GM18505 (cell line): ENCODE measurements around the gene CDKL1.

Experiments
- ATAC-seq: cut with Tn5 transposase; IDR thresholded peaks from one replicate; pipeline ENCODE4 v1.9.1; 2021; ENCODE audit not compliant: unreplicated experiment
- POLR2A ChIP-seq: IDR thresholded peaks from 4 replicates; pipeline ENCODE4 v1.6.1; 2011; ENCODE audit warnings: borderline replicate concordance; ENCODE audit not compliant: insufficient read depth, insufficient read length; ENCODE audit errors: extremely low read depth

The CDKL1 gene

DNA sequence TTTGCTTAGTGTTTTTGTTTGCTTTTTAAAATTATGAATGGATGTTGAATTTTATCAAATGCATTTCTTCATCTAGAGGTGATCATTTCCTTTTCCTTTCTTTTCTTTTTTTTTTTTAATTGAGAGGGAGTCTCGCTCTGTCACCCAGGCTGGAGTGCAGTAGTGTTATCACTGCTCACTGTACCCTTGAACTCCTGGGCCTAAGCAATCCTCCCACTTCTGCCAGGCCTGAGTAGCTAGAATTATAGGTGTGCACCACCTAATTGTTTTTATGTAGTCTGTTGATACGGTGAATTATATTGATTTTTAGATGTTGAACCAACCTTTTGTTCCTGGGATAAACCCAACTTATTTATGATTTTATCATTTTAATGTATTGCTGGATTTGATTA lies 1.5 kb upstream of the CDKL1 start:
- no peak for TF ChIP-seq POLR2A
- no peak for ATAC-seq

DNA sequence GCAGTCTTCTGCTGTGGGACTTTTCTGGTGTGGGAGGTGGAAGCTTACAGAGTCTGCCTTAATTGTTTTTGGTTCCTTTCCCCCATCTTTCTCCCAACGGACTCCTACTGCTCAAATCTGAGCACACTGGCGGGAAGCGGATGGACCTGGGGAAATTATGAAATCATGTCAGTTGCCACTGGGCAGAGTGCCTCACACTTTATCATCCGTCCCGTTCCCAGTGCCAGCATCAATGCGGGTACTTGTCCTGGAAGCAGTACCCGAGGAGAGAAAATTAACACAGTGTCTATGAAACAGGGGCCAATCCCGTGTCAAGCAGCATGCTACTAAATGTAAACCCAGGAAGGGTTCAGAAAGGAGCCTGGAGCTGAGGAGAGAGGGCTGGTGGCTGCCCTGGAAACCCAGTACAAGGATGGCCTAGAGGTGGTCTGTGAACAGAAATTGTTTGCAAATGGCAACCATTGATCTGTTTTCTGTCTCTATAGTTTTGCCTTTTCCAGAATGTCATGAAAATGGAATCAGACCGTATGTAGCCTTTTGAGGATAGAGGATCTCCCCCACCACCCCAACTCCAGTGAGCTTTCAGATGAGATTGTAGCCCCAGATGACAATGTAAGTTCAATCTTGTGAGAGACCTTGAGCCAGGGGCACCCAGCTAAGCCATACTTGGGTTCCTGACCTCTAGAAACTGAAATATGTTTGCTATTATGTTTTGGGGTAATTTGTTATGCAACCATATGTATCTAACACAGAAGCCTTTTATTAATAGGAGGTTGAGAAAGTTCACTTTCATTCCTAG lies 908 bp upstream of the CDKL1 start:
- no peak for ATAC-seq
- TF ChIP-seq POLR2A, result no peak

DNA sequence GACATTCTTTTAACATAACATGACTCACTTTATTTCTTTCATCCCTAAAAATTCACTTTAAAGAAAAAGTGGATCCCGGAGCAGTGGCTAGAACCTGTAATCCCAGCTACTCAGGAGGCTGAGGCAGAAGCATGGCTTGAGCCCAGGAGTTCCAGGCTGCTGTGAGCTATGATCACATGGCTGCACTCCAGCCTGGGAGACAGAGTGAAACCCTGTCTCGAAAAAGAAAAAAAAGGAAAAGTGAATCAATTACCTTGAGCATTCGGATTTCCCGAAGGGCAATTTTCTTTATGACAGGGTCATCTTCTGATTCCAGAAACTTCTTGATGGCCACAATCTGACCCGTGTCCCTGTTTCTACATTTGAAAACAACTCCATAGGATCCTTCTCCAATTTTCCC lies 1.2 kb downstream of the CDKL1 start:
- no peak for ATAC-seq
- no peak for TF ChIP-seq POLR2A

DNA sequence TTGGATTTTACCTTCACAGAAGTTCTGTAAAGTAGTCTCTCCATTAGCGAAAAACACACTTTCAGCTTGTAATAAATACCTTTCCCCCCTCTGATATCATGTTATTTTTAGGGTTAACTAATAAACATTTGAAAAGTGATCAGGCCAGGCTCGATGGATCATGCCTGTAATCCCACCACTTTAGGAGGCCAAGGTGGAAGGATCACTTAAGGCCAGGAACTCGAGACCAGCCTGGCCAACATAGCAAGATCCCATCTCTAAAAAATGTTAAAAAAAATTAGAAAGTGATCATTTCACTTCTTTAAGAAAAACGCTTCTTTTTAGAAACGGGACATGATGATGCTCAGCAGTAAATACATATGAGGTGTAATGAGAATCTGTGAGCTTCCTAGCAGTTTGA lies 2.0 kb downstream of the CDKL1 start:
- no peak for TF ChIP-seq POLR2A
- ATAC-seq, result no peak

DNA sequence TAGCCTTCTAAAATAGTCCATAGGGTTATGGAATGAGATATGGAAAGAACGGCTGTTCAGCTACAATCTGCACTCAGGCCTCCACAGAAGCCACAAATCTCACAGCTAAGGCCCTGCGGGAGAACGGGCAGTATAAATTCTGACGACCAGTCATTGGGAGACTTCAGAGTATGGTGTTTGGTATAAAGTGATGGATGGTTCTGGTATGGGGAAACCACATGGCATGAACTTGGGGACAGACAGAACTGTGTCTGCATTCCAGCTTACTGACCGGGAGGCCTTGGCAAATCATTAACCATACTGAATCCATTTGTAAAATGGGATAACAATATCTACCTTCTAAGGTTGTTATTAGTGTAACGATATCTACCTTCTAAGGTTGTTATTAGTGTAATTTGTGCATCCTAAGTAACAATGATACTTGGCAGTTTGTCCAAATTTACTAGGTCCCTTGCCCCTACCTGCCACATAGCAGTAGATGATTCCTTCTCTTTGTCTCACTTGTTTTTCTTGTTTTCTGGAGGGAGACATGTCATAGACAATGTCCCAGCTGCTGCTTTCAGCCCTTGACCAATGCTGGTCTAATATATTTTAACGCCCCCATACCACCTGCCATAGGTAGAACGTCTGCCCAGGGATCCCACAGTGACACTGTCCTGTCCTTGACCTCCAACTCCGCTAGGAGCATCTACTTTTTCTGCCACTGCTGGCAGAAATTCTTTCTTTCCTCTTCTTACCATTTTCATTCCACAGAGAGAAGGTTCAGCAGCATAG lies 6.8 kb downstream of the CDKL1 start:
- no peak for TF ChIP-seq POLR2A

DNA sequence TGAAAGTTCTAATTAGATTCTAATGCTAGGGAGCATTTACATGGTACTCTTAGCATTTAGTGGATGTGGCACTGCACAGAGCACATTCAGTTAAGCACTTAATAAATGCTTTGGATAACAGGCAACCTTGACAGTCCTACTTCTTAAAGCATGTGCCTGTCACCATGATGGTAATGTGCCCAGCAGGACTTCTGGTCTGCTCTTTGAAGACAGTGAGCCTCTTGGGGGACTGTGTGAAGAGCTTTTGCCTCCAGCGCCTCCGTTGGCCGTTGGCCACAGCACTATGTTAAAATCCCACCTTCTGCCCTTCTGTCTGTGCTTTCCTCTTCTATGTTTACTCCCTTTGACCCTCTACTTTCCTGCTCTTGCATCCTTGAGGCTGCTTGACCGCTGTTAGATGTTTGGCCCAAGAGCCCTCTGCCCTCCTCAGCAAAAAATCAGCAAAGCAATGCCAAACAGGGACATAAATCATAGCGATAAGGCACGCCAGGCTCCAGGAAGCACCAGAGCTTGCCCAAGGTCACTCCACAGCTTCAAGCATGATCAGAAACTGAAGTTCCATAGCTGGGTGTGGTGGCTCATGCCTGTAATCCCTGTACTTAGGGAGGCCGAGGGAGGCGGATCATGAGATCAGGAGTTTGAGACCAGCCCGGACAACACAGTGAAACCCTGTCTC lies 8.3 kb downstream of the CDKL1 start:
- ATAC-seq, result no peak
- TF ChIP-seq POLR2A, result no peak

More for the DNA sequence above, 6.8 kb downstream of the CDKL1 start:
- ATAC-seq, result no peak

DNA sequence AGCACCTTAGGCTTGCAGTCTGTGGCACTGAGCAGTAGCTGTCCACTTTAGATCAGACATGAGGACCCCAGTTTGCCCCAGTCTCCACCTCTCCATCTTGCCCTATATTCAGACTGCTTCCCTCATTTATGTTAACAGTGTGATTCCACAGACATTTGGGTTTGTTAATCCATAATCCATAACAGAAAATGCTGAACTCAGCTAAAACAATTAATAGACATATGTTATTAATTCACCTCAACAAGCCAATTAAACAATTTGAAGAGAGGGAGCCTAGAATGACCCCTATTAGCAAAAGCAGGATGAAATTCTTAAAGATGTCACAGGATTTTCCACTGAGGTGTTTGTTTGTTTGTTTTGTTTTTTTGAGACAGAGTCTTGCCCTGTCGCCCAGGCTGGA lies 9.1 kb downstream of the CDKL1 start:
- no peak for TF ChIP-seq POLR2A
- ATAC-seq, result no peak

DNA sequence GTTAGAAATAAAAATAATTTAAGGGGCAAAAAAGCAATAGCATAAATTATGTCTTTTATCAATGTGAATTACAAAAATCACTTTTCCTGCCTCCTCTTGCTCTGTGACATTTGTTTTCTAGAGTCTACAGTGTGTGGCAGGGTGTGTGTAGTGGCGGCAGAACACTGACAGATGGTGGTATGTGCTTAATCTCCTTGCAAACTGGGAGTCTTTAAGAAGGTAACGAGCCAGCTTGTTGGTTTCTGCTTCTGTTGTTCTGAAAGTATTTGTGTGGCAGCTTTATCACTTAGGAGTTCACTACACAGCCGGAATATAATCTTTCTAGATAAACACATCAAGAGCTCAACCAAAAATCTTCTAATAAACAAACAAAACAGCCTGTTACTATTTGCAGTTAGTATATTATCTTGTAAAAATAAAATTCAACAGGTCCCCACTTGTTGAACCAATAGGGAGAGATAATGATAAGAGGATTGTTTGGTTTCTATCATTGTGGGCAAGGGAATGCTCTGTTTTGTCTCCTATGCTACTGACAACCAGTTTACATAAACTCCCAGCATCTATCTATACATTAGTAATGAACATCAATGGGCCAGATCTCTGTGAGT lies 13.0 kb downstream of the CDKL1 start:
- no peak for TF ChIP-seq POLR2A
- no peak for ATAC-seq

DNA sequence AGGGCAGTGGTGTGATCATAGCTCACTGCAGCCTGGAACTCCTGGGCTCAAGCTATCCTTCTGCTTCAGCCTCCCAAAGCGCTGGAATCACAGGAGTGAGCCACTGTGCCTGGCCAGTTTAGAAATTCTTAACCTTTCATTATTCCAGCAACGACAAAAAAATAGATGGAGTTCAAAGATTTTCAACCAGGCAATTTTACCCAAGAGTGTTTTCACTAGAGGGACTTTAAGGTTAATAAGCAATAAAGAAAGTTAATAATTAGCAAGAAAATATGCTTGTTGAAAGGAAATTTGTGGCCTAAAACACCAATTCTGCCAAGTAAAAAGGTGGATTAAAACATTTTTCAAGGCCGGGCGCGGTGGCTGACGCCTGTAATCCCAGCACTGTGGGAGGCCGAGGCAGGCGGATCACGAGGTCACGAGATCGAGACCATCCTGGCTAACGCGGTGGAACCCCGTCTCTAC lies 14.8 kb downstream of the CDKL1 start:
- no peak for TF ChIP-seq POLR2A
- no peak for ATAC-seq

DNA sequence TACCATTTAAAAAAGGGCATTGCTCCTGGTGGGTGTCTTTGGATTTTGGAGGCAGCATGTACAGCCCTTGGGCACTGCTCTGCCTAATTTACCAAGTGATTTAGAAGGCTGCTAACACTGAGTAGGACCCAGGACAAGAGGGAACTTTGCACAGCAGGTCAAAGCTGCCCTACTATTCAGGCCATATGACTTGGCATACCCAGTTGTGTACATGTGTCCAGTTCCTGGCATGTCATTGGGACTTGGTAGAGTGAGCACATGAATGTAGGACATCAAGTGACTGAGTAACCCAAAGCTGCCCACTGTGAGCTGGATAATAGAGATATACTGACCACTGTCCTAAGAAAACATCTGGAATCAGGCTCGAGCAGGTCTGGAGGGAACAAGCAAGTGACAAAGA lies 15.7 kb downstream of the CDKL1 start:
- no peak for ATAC-seq
- TF ChIP-seq POLR2A, result no peak

DNA sequence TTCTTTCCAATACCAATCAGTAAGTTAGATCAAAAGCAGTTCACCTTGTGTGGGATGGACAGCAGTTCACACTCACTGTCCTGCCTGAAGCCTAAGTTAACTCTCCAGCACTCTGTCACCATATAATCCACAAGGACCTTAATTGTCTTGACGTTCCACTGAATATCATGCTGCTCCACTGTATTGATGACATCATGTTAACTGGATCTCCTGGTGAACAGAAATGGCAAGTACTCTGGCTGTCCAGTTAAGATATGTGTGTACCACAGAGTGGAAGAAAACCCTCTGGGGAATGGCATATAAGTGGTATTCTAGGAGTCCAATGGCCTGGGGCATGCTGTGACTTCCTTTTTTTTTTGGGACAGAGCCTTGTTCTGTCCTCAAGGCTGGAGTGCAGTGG lies 16.2 kb downstream of the CDKL1 start:
- TF ChIP-seq POLR2A, result no peak
- ATAC-seq, result no peak

DNA sequence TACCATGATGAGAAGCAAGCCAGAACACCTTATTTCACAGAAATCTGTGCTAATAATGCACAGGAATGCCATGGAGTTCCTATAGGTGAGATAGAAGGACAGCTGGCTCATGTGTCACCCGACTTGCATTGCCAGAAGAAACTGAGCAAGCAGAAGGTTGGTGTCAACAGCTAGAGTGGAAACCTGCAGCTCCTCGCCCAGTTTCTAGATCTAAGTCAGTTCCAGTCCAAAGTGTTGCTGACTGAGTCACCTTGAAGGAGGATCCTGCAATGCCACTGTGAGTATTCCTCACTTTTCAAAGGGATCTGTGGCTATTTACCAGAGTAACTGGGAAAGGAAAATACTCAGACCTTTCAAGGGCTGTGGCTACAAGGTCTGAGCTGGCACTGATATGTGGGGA lies 17.1 kb downstream of the CDKL1 start:
- TF ChIP-seq POLR2A, result no peak
- ATAC-seq, result no peak

DNA sequence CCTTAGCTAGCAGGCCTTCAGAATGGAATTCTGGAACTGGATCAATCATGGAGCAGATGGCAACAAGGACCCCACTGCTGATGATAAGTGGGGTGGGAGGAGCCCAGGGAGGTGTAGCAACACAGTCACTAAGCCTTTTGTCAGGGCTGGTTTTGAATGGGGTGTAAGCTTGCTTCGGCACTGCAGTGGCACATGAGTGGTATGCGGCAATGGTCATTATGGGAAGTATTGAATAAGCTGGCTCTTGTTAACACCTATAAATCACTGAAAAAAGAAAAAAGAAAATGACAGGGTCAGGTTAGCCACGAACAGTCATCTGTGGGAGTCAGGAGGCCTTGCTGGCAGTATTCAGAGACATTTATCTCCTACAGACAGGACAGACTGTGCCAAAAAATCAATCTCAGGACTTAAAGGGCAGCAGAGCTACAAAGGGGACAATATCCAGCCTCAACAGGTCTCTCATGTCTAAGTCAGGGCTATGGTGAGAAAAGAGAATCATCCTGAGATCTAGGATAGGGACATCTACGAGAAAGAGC lies 19.1 kb downstream of the CDKL1 start:
- TF ChIP-seq POLR2A, result no peak
- ATAC-seq, result no peak

DNA sequence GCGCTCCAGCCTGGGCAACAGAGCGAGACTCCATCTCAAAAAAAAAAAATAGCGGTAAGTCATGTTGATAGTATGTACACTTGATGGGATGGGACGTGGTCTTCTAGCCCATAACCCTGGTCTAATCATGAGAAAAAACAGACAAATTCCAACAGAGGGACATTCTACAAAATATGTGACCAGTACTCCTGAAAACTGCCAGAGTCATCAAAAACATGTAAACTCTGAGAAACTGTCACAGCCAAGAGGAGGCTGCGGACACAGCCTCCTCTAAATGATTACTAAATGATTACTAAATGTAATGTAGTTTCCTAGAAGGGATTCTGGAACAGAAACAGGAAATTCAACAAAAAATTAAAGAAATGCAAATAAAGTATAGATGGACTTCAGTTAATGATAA lies 20.9 kb downstream of the CDKL1 start:
- no peak for ATAC-seq
- TF ChIP-seq POLR2A, result no peak

DNA sequence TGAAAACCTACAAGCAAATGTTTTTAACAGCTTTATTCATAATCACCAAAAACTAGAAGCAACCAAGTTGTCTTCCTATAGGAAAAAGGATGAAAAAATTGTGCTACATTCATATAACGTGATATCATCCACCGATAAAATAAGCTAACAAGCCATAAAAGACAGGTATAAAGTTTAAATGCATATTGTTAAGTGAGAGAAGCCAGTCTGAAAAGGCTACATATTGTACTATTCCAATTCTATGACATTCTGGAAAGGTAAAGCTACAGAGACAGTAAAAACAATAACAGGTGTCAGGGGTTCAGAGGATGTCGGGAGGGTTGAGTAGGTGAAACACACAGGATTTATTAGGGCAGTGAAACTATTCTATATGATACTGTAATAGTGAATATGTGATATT lies 22.7 kb downstream of the CDKL1 start:
- no peak for TF ChIP-seq POLR2A
- no peak for ATAC-seq
